SK-N-SH (cell line): ENCODE results near the gene MID1IP1. TPM values are rescaled to one million over a fixed set of nuclear protein-coding genes. Genes with fewer than 3 reads are reported as not detected.

Experiments
- CTCF ChIA-PET: fragments of 300-600, 350-600 bp; formaldehyde crosslinking; extraction: SDS; loops from one replicate; lab custom pipeline; 2021; lab: Yijun Ruan, JAX
- POLR2A ChIA-PET: fragments of 350-600 bp; sonication (Branson Sonifier 250); formaldehyde crosslinking; extraction: SDS; loops from one replicate; lab custom pipeline; 2020; ENCODE audit warnings: antibody characterized with exemption, inconsistent platforms; lab: Yijun Ruan, JAX
- DNase-seq: peaks from one replicate; pipeline ENCODE4 v3.0.0; 2012
- H2AFZ ChIP-seq: fragments of 200-600 bp; sonication (generic); 2 replicates; pipeline ENCODE4 v1.8.1; 2016; ENCODE audit warnings: antibody characterized with exemption, mild to moderate bottlenecking, low read depth
- H3F3A ChIP-seq: fragments of 200-600 bp; sonication (generic); replicated peaks from 2 replicates; pipeline ENCODE3; 2016; ENCODE audit warnings: antibody characterized with exemption, mild to moderate bottlenecking; ENCODE audit not compliant: insufficient read depth
- H3K27ac ChIP-seq, 2 experiments: fragments of 200-500 bp in 1 of 2; fragments of 200-600 bp in 1 of 2; sonication (Bioruptor generic) in 1 of 2; sonication (generic), shearing (Covaris generic) in 1 of 2; 2 replicates each; pipeline versions ENCODE4 v1.5.1 to v1.6.1; 2014 to 2016; ENCODE audit warnings: low read depth in 2 of 2, inconsistent platforms in 1 of 2, low read length in 1 of 2, mild to moderate bottlenecking in 1 of 2, mixed read lengths in 1 of 2
- H3K27me3 ChIP-seq: fragments of 200-600 bp; sonication (generic), shearing (Covaris generic); 2 replicates; pipeline ENCODE4 v1.6.1; 2016; ENCODE audit warnings: mixed run types; ENCODE audit not compliant: insufficient read depth
- H3K36me3 ChIP-seq, 2 experiments: fragments of 200-500 bp in 1 of 2; fragments of 200-600 bp in 1 of 2; sonication (Bioruptor generic) in 1 of 2; sonication (generic) in 1 of 2; replicated peaks in 1 of 2; 2 replicates each; pipeline versions ENCODE3 to v1.5.1; 2014 to 2016; ENCODE audit warnings: low read length in 1 of 2, mild to moderate bottlenecking in 1 of 2; ENCODE audit not compliant: insufficient read depth in 2 of 2, control insufficient read depth in 1 of 2
- H3K4me1 ChIP-seq, 2 experiments: fragments of 200-500 bp in 1 of 2; fragments of 200-600 bp in 1 of 2; sonication (Bioruptor generic) in 1 of 2; sonication (generic), shearing (Covaris generic) in 1 of 2; 2 replicates each; pipeline versions ENCODE4 v1.5.1 to v1.6.1; 2014 to 2016; ENCODE audit warnings: low read depth in 1 of 2, low read length in 1 of 2, mixed run types in 1 of 2; ENCODE audit not compliant: insufficient read depth in 2 of 2, control insufficient read depth in 1 of 2
- H3K4me2 ChIP-seq: fragments of 200-600 bp; sonication (generic), shearing (Covaris generic); 2 replicates; pipeline ENCODE4 v1.6.1; 2017; ENCODE audit warnings: mixed run types
- H3K4me3 ChIP-seq, 2 experiments: fragments of 200-500 bp in 1 of 2; fragments of 200-600 bp in 1 of 2; sonication (Bioruptor generic) in 1 of 2; sonication (generic), shearing (Covaris generic) in 1 of 2; 2 replicates each; pipeline versions ENCODE4 v1.5.1 to v1.8.1; 2014 to 2016; ENCODE audit warnings: low read depth in 2 of 2, inconsistent platforms in 1 of 2, low read length in 1 of 2, mild to moderate bottlenecking in 1 of 2, mixed read lengths in 1 of 2, moderate library complexity in 1 of 2
- H3K79me2 ChIP-seq: fragments of 200-600 bp; sonication (generic); 2 replicates; pipeline ENCODE4 v1.8.1; 2017; ENCODE audit warnings: mild to moderate bottlenecking; ENCODE audit not compliant: insufficient read depth
- H3K9ac ChIP-seq: fragments of 200-600 bp; sonication (generic); 2 replicates; pipeline ENCODE4 v1.6.1; 2017; ENCODE audit warnings: mixed run types
- H3K9me2 ChIP-seq: fragments of 200-600 bp; sonication (generic); 2 replicates; pipeline ENCODE4 v1.6.1; 2017; ENCODE audit warnings: mixed run types
- H3K9me3 ChIP-seq: fragments of 200-600 bp; sonication (generic); 2 replicates; pipeline ENCODE4 v1.6.1; 2017; ENCODE audit warnings: mixed run types, mild to moderate bottlenecking, moderate library complexity
- H4K20me1 ChIP-seq: fragments of 200-600 bp; sonication (generic); 2 replicates; pipeline ENCODE4 v1.6.1; 2017; ENCODE audit warnings: mild to moderate bottlenecking, mixed run types; ENCODE audit not compliant: insufficient read depth
- CHD2 ChIP-seq: fragments of 150-350 bp; IDR thresholded peaks from 2 replicates; pipeline ENCODE4 v1.6.1; 2018; ENCODE audit warnings: low read length; ENCODE audit not compliant: partially characterized antibody
- CTCF ChIP-seq: fragments of 200-600 bp; sonication (generic); IDR thresholded peaks from 2 replicates; pipeline ENCODE4 v1.6.1; 2017; ENCODE audit warnings: antibody characterized with exemption, mild to moderate bottlenecking, moderate library complexity
- ELF1 ChIP-seq: IDR thresholded peaks from 2 replicates; pipeline ENCODE4 v1.4.0; 2012
- FOSL2 ChIP-seq: IDR thresholded peaks from 2 replicates; pipeline ENCODE4 v1.4.0; 2012; ENCODE audit warnings: low read depth, mild to moderate bottlenecking, moderate library complexity, borderline replicate concordance
- GABPA ChIP-seq: IDR thresholded peaks from 2 replicates; pipeline ENCODE4 v1.4.0; 2012; ENCODE audit warnings: low read depth, mild to moderate bottlenecking
- GATA2 ChIP-seq: sonication (generic); formaldehyde crosslinking; IDR thresholded peaks from 2 replicates; pipeline ENCODE4 v1.5.0; 2020; ENCODE audit warnings: mild to moderate bottlenecking, missing genetic modification reagents
- IRF3 ChIP-seq: fragments of 150-350 bp; IDR thresholded peaks from 2 replicates; pipeline ENCODE4 v1.6.1; 2016; ENCODE audit warnings: mild to moderate bottlenecking, low read depth, low read length
- MAX ChIP-seq: IDR thresholded peaks from 2 replicates; pipeline ENCODE4 v1.4.0; 2012; ENCODE audit warnings: low read depth
- MEF2A ChIP-seq: IDR thresholded peaks from 2 replicates; pipeline ENCODE4 v1.4.0; 2012; ENCODE audit warnings: low read depth, borderline replicate concordance
- MXI1 ChIP-seq: IDR thresholded peaks from 2 replicates; pipeline ENCODE4 v1.6.1; 2012; ENCODE audit warnings: mild to moderate bottlenecking, low read depth, low read length, improper control_type of control experiment
- NFIC ChIP-seq: IDR thresholded peaks from 2 replicates; pipeline ENCODE4 v1.4.0; 2012; ENCODE audit warnings: borderline replicate concordance
- NRF1 ChIP-seq: IDR thresholded peaks from 2 replicates; pipeline ENCODE4 v1.6.1; 2012; ENCODE audit warnings: low read depth, mild to moderate bottlenecking, low read length
- PBX3 ChIP-seq: IDR thresholded peaks from 2 replicates; pipeline ENCODE4; 2012
- POLR2AphosphoS5 ChIP-seq: IDR thresholded peaks from 2 replicates; pipeline ENCODE4 v1.6.1; 2012; ENCODE audit warnings: low read depth, low read length
- RAD21 ChIP-seq: IDR thresholded peaks from 2 replicates; pipeline ENCODE4 v1.6.1; 2012; ENCODE audit warnings: mild to moderate bottlenecking, low read length
- RCOR1 ChIP-seq: fragments of 150-350 bp; IDR thresholded peaks from 2 replicates; pipeline ENCODE4 v1.6.1; 2017; ENCODE audit warnings: antibody characterized with exemption, low read length
- SIN3A ChIP-seq: IDR thresholded peaks from 2 replicates; pipeline ENCODE4 v1.6.1; 2012; ENCODE audit warnings: low read depth, mild to moderate bottlenecking, low read length, moderate library complexity, borderline replicate concordance
- SMC3 ChIP-seq: IDR thresholded peaks from 2 replicates; pipeline ENCODE4 v1.6.1; 2012; ENCODE audit warnings: low read depth, low read length, improper control_type of control experiment
- TAF1 ChIP-seq: IDR thresholded peaks from 2 replicates; pipeline ENCODE4 v1.6.1; 2012; ENCODE audit warnings: low read depth, mild to moderate bottlenecking, low read length, moderate library complexity, borderline replicate concordance
- TEAD4 ChIP-seq: IDR thresholded peaks from 2 replicates; pipeline ENCODE4 v1.4.0; 2012; ENCODE audit warnings: mild to moderate bottlenecking, borderline replicate concordance; ENCODE audit not compliant: insufficient read depth
- USF1 ChIP-seq: IDR thresholded peaks from 2 replicates; pipeline ENCODE4 v1.4.0; 2012; ENCODE audit warnings: low read depth, borderline replicate concordance
- YY1 ChIP-seq: IDR thresholded peaks from 2 replicates; pipeline ENCODE4 v1.4.0; 2012; ENCODE audit warnings: low read depth, mild to moderate bottlenecking
- ZBTB33 ChIP-seq: IDR thresholded peaks from 2 replicates; pipeline ENCODE4 v1.4.0; 2012; ENCODE audit warnings: low read depth, borderline replicate concordance
- WGBS: methylation state at CpG from one replicate; pipeline ENCODE4 v1.1.6; 2017; ENCODE audit warnings: low lambda C conversion rate; 5-methylcytosine and 5-hydroxymethylcytosine counted together
- polyA plus RNA-seq, 3 experiments: library from polyadenylated mRNA; depleted of rRNA; stranded (reverse); fragments of >200 nt; gene quantifications; 2 replicates each; pipeline ENCODE4 v1.2.3, GENCODE V29; 2012

MID1IP1 gene
- polyA plus RNA-seq, 1 of the 3 experiments (the other 2 are of a cell fraction): 35.4 TPM

- Histone ChIP-seq H3K4me2 (no peak overlapping the region), H3K9me2 (no peaks in the 10 kb centered on the region), H3K36me3 (no peaks in the 10 kb centered on the region), H3K79me2 (no peaks in the 10 kb centered on the region), H3K4me3 (no peak overlapping the region), H3K9me3 (no peaks in the 10 kb centered on the region), H3K27ac (no peak overlapping the region), H3F3A (no peaks in the 10 kb centered on the region), H2AFZ (no peak overlapping the region), H4K20me1 (0 out of 2 replicates have a peak, but pooled peaks cover 4% of the 10 kb centered on the region), H3K27me3 (peaks cover 3% of the 10 kb centered on the region; the same call in 1 of the 2 replicates), H3K9ac (no peak overlapping the region), H3K4me1 (no peaks in the 10 kb centered on the region; a peak in 2 of 4 replicates)
- ChIA-PET POLR2A (no interaction called here), CTCF (interaction anchor here (0.8 to 2.5 kb wide), 6 partner anchors 35 to 384 kb away, joined by 3 to 23 read pairs (median 5); no protein-coding TSS in a partner anchor)
- DNase-seq: peak; percentile 19
- TF ChIP-seq NRF1 (no peak), MAX (no peak), NFIC (no peak), ZBTB33 (no peak), MEF2A (no peak), RCOR1 (no peak), FOSL2 (no peak), RAD21 (peak; percentile 82), MXI1 (no peak), PBX3 (no peak), CTCF (peak; percentile 58), USF1 (no peak), SIN3A (no peak), ELF1 (no peak), TEAD4 (no peak), GATA2 (CRISPR knock-in tag) (no peak), YY1 (no peak), GABPA (no peak), TAF1 (no peak), POLR2AphosphoS5 (no peak), SMC3 (peak; percentile 65), CHD2 (no peak), IRF3 (no peak)
- 1% methylated on average over 2 of the region's 2 CpGs for WGBS
Observed at GRCh38 chrX:38768079-38768478, 33.2 kb upstream of the MID1IP1 start.
